CD4-positive, alpha-beta T cell treated with Interleukin-4 for 1 hour (primary cell): ENCODE data around the gene ZBED5.
"Not testable (repeated sequence)": the region's sequence is repeated elsewhere in the genome, so short reads cannot be mapped to it uniquely, and the experiment has no call there.

Source experiments
- DNase-seq, 2 donors: peaks; one replicate each; pipeline ENCODE4 v3.0.0-alpha.2; 2020 to 2022

Gene ZBED5

DNA sequence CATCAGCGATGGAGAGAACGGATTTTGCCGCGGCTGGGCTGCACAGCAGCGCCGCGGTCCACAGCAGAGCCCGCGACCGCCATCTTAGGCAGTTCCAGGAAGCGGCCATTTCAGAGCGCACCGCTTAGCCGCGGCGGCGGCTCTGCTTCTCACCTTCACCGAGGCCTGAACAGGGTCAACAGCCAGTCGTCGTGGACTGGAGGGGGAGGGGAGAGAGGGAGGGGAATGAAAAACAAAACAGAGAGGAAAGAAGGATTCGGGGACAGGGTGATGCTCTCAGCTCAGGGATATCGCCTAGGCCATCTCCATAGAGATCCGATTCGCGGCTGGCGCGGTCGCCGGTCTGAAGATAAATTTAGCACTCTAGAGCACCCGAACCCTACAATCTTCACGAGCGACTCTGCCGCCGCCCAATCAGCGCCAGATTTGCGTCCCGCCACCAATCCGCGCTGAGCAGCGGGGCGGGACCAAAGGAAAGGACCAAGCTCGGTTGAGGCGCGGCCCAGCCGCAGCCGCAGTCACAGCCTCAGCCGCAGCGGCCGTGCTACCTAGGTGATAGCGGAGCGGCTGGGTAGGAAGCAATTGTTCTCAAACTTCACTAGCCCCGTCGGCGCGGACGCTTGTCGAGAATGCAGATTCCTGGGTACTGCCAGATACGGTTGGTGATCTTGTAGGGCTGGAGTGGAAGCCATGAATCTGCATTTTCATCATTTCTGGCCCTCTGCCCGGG, at the start of gene ZBED5:
Gene ZBED5, minus strand, starts transcription at position 345 of the 730 bp plus-strand sequence. CDS start 3,108 bp downstream, outside the sequence.
- peak; percentile 96 to 97 for DNase-seq

DNA sequence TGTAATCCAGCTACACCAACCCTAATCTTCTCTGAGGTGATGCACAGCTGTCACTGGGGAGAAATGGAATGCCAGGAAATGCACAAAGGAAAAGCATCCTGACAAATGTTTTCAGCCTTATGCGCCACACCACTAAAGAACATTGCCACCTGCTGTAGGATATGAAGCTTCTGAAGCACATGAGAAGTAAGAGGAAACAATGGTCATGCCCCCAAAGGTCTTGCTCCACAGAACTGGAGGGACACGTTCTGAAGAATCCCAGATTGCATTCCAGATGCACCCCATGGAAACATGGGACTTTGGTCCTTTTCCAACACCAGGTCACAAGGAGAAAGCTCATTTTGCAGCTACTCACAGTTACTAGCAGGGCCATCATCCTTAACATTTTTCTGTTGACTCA, 48.7 kb upstream of the ZBED5 start:
- no peak for DNase-seq

DNA sequence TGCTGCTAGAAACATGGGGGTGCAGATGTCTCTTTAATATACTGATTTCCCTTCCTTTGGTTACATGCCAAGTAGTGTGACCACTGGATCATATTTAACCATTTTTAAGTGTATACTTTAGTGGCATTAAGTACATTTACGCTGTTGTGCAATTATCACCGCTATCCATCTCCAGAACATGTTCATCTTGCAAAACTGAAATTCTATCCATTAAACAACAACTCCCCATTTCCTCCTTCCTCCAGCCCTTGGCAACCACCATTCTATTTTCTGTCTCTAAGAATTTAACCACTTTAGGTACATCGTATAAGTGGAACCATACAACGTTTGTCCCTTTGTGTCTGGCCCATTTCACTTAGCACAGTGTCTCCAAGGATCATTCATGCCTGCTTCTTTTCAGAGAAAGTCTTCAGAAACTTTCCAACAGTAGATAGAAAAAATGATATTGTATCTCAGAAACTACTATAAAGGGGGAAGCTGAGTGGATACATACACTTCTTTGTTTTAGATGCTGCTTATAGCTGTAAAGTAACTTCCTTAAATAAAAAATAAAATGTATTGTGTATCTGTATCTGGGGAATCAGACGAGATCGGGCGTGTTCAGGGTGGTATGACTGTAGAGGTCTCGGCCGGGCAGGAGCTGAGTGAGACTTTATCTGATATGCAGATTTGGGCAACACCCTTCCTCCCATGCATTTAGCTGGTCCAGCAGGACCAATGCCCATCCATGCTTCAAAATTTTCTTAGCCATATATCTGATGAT, 44.6 kb upstream of the ZBED5 start:
- DNase-seq = no peak

DNA sequence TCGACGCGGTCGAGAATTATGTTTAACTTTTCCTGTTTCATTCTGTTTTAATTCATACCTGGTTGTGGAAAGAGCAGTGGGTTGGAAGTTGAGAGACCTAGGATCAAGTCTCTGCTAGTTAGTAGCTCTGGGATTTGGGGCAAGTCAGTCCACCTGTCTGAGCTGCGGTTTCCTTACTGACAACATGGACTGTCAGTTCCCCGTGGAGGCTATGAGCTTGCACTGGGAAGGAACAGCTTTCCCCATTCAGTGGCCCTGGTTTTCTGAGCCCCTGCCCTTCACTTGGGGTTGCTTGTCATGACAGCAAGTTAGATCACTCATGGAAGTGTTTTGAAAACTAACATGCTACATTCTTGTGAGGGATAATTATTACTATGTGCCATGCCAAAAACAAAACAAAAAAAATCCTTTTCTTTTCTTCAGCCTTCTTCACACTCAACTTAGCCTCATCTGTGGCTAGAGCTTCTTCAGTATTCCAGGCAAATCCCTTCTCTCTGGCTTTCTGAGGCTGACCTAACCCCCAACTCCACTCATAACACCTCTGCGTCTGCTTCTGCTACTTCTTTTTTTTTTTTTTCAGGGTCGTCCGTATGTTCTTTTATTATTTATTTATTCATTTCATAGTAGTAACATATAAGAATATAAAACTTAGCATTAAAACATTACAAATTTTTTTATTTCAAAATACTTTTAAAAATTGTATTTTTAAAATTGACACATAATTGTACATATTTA, 43.0 kb upstream of the ZBED5 start:
- no peak for DNase-seq

DNA sequence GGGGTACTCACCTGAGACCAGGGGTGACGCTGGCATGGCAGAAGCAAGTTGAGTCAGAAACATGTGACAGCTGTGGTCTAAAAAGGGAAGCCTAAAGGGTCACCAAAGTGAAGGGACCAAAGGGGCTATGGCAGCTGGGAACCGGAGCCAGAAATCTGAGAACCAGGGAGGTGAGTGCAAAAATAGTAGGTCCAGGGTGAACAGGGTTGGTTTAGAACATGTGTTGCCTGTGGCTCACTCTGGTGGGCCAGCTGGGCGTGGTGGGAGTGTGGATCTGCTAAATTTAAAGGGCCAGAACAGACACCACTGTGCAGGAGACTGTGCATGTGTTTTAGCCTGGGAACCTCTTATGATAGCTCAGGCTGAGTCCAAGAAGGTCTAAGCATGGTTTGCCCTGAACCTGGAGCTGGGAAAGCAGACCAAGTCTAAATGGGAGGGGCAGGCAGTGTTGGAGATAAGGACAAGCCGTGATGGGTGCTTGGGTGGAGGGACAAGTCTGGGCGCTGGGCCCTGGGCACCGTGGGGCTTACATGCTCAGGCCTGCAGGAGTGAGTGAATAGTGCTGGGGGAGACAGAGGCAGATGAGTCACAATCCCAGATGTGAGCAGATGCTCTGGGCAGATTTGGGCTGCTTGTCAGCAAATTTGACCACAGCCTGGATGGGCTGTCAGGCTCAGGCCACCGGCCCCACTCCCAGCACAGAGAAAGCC, 41.4 kb upstream of the ZBED5 start:
- no peak for DNase-seq

DNA sequence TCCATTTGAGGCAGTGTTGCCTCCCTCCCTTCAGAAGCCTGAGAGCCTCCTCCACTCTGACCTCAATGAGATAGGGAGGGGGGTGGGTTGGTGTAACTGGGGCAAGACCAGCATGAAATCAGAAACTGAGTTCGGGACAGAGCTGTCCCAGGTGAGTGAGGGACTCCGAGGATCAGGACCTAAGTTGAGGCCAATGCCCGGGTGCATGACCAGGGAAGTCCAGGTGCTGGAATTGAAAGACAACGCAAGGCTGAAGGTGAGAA, 40.8 kb upstream of the ZBED5 start:
- no peak for DNase-seq

DNA sequence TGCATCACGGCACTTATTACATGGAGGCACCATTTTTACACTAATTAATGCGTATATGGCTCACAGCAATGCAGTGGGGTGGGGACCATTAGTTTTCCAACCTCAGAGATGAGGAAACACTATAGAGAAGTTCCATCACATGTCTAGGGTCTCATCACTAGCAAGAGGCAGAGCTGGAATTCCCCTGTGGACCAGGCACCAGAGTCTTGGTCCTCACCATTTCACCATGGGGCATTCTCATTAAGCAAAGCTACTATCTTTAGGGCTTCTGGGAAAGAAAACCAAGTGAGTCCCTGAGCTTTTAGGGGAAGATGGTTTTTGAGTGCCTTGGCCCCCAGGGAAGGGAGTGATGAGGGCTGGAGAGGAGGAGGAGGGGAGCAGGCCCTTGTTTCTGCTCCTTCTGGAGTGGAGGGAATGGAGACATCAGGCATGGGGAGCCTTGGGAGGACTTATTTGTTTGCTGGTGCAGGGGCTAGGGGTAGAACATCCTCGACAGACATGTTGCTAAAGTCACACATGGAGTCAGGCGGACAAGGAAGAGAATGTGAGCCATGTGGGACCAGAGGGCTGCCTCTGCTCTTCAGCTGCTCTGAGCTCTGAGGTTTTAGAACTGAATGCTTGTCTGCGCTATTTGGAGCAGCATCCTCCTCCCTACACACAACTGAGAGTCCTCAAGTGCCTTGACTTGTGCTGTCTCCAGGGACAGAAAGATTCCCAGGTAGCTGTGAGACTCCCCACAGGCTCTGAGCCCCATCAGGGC, 40.3 kb upstream of the ZBED5 start:
- peak; percentile 24 to 71 for DNase-seq

DNA sequence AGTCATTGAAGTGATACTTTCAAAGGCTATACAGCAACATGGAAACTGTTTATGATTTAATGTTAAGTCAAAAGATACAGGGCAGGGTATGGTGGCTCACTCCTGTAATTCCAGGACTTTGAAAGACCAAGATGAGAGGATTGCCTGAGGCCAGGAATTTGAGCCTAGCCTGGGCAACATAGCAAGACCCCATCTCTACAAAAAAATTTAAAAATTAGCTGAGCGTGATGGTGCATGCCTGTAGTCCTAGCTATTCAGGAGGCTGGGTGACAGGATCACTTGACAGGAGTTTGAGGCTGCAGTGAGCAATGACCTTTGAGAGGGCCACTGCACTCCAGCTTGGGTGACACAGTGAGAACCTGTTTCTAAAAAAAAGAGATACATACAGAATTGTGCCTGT, 39.3 kb upstream of the ZBED5 start:
- no peak for DNase-seq

DNA sequence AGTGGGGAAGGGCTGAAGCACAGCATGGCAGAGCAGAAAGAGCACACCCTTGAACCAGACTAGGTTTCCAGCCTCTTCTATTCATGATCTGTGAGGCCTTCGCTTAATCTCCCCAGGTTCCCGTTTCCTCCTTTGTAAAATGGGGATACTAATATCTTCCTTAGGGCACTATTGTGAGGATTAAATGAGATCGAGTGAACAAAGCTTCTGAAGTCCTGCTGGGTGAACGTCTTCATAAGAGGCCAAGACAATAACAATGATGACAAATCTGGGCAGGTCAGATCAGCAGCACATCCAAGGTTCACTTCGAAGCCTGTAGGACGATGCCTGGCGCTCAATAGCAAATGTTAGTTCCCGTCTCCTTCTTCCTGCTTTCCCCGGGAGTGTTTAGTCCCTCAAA, 38.6 kb upstream of the ZBED5 start:
- DNase-seq = no peak

DNA sequence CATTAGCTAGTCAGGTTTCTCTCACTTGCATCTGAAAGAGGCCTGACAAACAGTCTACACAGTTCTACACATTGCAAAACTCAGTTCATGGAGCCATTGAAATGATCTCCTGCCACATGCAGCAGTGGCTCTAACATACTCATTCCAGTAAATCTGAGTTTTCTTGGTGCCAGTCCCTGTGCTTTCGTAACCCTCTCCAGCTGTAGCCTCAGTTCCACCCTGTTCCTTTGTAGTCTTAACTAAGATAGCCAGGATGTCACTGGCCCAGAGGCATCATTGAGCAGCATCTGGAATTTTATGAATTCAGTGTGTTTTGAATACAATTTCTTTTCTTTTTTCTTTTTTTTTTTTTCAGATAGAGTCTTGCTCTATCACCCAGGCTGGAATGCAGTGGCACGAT, 37.4 kb upstream of the ZBED5 start:
- DNase-seq = no peak

DNA sequence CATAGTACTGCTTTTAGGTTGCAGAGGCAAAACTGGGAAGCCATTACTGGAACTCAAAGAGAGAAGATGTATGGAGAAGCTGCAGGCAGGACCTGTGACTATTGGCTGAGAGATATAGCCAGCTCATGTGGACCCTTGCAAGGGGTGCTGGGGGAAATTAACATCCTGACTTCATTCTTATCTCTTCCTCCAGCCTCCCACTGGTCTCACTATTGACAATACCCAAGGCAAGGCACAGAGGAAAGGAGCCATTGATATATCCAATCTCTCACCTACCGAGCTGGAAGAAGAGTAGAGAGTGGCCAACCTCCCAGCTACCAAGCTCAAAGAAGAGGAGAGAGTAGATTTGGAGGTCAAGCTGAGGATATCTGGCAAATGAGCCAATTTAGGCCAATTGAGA, 36.8 kb upstream of the ZBED5 start:
- no peak for DNase-seq

DNA sequence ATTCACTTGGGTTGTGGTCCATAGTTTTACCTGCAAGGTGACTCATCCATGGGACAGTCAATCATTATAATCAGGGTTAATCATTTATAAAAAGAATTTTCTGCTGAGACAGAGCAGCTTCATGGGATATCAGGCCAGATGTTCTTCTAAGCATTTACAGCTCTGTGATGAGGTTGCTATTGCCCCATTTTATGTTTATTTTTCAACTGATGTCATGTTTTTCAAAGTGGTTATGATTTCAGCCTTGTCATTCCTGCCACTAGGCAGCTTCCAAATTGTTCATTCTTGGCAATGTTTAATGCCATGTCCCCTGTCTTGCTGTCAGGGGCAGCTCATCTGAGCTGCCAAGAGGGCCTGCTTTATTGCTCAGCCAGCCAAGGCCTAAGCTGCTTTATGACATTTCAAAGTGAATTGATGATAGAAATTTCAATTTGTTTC, 35.9 kb upstream of the ZBED5 start:
- no peak for DNase-seq

DNA sequence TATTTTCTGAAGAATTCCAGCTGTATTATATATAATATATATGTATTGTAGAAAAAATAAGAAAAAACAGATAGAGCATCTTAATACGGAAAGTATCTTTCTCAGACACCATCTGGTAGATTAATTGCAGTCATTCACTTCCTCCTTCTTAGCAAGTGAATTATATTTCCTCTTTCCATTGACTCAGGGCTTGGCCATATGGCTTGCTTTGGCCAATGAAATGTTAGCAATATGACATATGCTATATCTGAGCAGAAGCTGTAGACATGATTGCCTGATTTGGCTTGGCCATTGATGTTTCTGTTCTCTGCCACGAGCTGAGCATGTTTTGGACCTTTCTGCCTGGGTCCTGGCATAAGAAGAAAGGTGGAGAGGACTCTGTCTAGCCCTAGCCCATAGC, 34.4 kb upstream of the ZBED5 start:
- no peak for DNase-seq

DNA sequence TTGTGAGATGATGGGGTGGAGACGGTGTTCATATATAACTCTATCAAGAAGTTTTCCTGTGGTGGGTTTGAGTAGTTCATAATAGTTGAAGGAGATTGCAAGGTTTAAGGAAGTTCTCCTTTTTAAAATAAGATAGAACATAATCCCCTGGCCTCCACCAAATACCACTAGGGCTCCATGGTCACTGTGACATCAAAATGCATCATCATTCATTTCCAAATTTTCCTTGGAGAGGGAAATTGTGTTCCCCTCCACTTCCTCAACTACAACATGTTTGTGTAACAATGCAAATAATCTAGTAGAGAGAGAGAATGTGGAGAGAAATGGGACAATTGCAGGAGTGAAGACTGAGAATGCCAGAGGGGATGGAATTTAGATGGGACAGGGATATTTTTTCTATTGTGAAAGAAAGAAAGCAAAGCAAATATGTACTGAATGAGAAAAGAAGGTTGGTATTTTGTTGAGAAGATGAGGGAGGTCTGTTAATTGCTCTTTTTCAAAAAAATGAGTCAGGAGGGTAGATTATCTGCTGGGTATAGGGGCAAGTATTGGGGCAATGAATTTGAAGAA, 33.4 kb upstream of the ZBED5 start:
- DNase-seq = no peak

DNA sequence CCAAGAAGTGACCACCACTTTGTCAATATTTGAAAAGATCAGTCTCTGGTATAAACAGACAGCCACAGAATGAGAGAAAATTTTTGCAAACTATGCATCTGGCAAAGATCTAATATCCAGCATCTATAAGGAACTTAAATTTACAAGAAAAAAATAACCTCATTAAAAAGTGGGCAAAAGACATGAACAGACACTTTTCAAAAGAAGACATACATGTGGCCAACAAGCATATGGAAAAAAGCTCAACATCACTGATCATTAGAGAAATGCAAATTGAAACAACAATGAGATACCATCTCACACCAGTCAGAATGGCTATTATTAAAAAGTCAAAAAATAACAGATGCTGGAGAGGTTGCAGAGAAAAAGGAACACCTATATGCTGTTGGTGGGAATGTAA, 32.2 kb upstream of the ZBED5 start:
- DNase-seq = not testable (repeated sequence)

DNA sequence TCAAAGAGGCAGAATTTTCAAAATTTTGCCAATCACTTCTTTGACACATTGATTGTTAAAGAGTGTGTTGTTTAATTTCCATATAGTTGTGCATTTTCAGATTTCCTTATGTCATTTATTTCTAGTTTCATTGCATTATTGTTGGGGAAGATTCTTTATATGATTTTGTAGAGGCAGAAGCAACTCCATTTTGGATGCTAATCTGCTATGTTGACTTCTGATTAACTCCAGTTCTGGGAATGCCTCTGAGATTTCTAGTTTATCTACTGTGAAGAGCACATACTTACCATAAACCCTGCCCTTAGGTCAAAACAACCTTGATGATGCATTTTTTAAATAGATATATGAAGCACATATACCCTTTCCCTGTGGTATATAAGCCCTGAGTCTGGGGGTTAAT, 29.5 kb upstream of the ZBED5 start:
- DNase-seq = no peak

DNA sequence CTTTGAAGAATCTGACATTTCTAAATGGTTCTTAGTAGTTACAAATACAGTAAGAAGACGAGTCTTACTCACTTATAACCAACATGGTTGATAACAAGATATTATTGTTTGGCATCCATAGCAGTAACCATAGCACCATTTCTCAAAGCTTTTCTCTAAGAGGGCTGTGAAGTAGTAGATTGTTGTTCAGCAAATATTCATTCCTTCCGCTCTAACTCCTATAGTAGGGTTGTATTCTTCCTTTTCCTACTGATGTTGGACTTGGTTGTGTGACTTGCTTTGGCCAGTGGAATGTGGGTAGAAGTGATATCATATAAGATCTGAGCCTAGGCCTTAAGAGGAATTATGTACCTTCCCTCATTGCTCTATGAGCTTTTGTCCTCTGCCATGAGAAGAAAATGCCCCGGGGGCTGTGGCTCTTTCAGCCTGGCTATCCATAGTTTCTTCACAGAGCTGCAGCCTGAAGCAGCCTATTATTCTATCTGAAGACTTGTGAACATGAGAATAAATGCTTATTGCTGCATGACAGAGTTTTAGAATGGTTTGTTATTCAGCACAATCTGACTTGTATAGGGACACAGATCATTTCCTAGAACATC, 28.9 kb upstream of the ZBED5 start:
- DNase-seq = no peak

DNA sequence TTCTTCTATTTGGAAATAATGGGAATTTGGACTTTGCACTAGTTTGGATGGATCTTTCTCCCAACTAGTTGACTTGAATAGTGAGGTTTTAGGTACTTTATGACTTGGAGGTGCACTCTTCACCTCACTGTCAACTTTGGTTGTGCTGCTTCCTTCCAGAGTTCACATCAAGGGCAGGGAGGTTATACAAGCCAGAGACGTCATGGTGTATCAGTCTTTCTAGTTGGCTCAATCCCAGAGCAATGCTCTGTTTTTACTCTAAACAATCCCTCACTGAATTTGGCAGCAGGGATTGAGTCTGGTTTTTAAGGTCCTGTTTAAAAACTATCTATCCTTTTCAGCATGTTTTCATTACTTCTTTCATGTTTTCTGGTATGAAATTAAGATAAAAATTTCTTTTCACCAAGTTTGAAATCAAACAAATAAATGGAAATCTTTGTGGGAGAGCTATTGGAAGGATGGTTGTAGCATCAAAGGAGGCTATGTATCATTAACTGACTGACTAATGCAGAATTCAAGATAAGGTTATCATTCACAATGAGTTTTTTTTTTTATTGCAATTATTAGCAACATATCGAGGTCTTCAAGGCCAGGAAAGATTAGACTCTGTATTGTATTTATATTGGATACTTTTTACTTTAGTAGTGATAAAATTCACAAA, 28.0 kb upstream of the ZBED5 start:
- no peak for DNase-seq

DNA sequence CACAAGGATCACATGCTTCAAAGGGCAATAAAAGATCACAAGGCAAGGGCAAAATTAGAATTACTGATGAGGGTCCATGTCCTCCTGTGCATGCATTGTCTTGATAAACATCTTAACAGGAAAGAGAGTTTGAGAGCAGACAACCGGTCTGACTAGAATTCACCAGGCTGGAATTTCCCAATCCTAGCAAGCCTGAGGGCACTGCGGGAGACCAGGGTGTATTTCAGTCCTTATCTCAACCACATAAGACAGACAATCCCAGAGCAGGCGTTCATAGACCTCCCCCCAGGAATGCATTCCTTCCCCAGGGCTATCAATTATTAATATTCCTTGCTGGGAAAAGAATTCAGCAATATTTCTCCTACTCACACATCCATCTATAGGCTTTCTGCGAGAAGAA, 26.4 kb upstream of the ZBED5 start:
- not testable (repeated sequence) for DNase-seq

DNA sequence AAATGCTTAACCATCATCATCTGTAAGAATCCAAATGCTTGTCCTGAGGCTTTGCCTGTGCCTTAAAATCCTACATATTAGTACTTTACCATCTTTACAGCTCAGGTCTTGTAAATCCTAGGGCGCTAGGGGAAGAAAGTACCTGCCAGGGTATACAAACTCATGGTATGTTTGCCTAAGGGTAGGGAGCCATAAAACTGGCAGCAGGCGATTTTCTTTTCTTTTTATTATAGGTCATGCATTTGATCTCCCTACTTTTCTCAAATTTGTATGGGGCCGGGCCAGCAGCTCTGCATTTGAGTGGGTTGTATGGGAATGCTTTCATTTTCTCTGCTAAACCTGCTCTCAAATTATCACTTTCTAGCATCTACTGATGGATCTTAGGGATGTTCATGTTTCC, 24.0 kb upstream of the ZBED5 start:
- no peak for DNase-seq
